Stimulated activated CD4-positive, alpha-beta T cell treated with anti-CD3 and anti-CD28 coated beads, Interleukin-2, amount 100 ng/mL, for 24 hours (primary cell): ENCODE measurements around the gene FANCD2OS.
"Not testable (repeated sequence)": the region's sequence is repeated elsewhere in the genome, so short reads cannot be mapped to it uniquely, and the experiment has no call there.

Source experiments
- DNase-seq, 2 donors: peaks; one replicate each; pipeline ENCODE4 v3.0.0-alpha.2; 2020

The FANCD2OS gene

DNA sequence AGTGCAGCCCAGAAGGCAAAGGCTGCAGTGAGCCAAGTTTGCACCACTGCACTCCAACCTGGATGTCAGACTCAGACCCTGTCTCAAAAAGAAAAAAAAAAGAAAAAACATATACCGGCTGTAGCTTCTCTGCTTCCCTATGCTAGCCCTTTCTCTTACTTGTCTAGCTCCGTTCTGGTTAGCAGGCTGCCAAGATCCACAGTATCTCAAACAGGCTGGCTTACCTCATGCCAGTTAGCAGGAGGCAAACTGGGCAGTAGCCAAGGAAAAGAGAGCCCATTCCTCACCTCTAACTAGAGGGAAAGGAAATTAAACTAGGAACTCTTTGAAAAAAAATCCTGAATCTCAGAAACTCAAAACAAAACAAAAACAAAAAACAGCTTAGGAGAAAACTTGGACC, 16.7 kb downstream of the FANCD2OS start:
- not testable (repeated sequence) for DNase-seq

DNA sequence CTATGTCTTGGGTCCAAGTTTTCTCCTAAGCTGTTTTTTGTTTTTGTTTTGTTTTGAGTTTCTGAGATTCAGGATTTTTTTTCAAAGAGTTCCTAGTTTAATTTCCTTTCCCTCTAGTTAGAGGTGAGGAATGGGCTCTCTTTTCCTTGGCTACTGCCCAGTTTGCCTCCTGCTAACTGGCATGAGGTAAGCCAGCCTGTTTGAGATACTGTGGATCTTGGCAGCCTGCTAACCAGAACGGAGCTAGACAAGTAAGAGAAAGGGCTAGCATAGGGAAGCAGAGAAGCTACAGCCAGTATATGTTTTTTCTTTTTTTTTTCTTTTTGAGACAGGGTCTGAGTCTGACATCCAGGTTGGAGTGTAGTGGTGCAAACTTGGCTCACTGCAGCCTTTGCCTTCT, 17.3 kb downstream of the FANCD2OS start:
- DNase-seq: not testable (repeated sequence)

DNA sequence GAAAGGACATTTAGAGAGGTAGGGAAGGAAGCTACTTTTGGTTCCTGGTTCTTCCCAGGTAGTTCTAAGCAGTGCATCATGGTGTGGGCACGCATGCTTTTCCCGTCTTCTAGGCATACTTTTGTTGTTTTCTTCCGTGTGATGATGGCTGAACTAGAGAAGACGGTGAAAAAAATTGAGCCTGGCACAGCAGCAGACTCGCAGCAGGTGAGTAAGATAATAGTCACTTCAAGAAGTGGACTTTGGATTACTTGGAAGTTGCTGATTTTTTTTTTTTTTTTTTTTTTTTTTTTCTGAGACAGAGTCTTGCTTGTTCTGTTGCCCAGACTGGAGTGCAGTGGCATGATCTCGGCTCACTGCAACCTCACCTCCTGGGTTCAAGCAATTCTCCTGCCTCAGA, 17.9 kb downstream of the FANCD2OS start:
- no peak for DNase-seq

DNA sequence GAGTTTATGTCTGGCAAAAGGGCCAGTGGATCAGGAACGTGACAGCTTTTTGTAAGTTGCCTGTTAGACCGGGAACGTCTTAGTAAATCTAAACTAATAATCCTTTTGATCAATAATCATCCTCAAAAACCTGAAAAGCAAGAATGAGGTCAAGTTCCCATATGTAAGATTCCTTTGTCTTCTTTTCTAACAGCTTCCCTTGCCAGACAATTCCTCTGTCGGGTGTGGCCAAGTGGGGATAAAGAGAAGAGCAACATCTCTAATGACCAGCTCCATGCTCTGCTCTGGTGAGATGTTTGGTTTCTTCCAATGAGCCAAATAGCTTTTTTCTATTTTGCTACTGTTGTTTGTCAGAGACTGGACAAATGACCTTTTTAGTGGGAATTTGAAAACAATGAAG, 19.8 kb downstream of the FANCD2OS start:
- DNase-seq: no peak

DNA sequence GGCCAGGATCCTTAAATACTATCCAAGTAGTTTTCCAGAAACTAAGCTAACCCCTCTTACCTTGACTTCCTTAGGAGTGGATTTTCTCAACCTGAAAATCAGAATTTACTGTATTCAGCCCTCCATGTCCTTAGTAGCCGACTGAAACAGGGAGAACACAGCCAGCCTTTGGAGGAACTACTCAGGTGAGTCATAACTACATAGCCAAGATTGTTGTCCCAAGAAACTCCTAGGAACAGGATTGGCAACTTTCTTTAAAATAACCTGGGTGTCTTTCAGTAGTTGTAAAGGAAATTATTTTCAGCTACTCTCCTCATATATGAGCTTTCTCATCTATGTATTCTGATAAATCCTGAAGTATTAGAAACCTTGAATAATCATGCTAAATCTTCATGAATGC, 22.3 kb downstream of the FANCD2OS start:
- DNase-seq: no peak

DNA sequence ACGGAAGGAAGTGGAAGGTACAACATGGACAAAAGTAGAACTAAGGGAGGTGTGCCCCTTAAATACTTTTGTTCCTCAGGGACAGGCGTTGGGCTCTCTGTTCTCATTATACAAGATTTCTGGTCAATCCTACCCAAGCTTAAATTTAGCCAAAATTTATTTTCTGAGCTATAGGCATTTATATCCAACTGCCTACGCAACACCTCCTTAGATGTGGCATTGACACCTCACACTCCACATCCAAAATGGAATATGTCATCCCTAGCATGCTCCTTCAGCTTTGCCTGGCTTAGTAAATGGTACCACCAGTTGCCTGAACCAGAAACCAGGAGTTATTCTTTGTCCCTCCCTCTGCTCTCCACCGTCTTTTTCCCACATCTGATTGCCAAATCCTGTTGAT, 26.2 kb downstream of the FANCD2OS start:
- DNase-seq: no peak

DNA sequence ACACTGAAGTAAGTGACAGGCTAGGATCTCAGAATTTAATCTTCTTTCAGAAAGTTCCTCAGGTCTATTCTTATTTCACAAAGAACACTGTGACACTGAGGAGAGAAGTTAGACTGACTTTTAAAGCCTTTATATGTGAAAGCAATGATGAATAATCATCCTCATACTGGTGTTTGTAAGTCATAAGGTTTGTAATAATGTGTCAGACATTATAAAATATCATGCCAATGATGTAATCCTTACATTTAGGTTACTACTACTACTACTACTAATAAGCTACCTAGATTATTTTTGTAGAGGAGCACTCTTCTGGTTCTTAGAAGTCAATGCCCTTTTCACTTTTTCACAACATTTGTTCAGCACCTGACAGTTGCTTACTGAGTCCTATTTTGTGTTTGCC, 33.4 kb downstream of the FANCD2OS start:
- no peak for DNase-seq

DNA sequence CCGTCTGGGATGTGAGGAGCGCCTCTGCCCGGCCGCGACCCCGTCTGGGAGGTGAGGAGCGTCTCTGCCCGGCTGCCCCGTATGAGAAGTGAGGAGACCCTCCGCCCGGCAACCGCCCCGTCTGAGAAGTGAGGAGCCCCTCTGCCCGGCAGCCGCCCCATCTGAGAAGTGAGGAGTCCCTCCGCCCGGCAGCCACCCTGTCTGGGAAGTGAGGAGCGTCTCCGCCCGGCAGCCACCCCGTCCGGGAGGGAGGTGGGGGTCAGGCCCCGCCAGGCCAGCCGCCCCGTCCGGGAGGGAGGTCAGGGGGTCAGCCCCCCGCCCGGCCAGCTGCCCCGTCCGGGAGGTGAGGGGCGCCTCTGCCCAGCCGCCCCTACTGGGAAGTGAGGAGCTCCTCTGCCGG, 38.0 kb downstream of the FANCD2OS start:
- not testable (repeated sequence) for DNase-seq

DNA sequence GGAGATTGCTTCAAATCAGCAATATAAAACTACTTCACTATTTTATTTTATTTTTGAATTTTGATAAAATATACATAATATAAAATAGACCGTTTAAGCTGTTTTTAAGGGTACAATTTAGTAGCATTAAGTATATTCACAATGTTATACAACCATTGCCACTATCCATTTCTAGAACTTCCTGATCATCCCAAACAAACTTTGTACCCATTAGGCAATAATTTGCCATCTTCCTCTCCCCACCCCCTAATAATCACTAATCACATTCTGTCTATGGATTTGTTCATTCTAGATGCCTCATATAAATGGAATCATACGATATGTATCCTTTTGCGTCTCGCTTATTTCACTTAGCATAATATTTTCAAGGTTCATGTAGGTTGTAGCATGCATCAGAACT, 53.0 kb downstream of the FANCD2OS start:
- no peak for DNase-seq
